GM12872 (cell line): ENCODE results near the gene WNT9A.

Experiments used
- CTCF ChIP-seq: IDR thresholded peaks from 3 replicates; pipeline ENCODE4 v1.5.1; 2011; ENCODE audit warnings: low read depth, mild to moderate bottlenecking, low read length, moderate library complexity; ENCODE audit not compliant: insufficient read depth

Gene WNT9A

DNA sequence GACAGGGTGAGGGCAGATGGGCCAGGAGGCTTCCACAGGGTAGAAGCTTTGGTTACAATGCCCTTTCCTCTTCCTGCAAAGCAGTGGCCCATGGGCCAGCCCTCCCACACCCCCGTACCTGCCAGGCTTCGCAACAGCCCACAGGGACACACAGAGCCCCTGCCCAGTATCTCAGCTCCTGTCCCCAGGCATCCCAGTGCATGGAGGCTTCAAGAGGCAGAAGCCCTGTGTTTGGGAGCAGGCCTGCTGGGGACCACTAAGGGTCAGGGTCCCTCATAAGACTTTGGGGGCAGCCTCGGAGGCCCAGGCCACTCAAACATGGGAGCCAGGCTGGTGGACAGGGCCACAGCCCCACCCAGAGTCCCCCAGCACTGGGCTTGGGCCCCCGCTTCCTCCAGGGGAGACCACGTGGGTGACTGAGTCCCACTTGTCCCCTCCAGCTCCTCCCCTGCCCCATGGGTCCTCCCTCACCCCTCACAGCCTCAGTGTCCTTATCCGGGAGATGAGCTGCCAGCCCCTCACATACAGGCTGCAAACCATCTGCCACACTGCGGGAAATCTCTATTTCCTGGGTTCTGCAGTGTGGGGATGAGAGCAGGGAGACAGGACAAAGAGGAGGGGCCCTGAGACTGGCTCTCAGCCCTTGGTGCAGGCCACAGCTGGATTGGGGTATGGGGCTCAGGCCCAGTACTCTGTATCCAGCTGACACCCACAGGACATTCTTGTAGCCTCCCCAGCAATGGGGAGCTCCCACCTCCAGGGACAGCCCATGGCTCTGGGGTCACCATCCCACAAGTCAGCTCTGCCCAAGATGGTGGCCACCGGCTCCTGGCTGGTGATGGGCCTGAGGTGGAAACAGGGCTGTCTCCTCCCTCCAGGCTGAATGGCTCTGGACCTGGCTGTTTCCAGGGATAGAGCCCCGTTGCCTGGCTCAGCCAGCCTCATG is 50.7 kb downstream of the WNT9A start:
- no peak for TF ChIP-seq CTCF

DNA sequence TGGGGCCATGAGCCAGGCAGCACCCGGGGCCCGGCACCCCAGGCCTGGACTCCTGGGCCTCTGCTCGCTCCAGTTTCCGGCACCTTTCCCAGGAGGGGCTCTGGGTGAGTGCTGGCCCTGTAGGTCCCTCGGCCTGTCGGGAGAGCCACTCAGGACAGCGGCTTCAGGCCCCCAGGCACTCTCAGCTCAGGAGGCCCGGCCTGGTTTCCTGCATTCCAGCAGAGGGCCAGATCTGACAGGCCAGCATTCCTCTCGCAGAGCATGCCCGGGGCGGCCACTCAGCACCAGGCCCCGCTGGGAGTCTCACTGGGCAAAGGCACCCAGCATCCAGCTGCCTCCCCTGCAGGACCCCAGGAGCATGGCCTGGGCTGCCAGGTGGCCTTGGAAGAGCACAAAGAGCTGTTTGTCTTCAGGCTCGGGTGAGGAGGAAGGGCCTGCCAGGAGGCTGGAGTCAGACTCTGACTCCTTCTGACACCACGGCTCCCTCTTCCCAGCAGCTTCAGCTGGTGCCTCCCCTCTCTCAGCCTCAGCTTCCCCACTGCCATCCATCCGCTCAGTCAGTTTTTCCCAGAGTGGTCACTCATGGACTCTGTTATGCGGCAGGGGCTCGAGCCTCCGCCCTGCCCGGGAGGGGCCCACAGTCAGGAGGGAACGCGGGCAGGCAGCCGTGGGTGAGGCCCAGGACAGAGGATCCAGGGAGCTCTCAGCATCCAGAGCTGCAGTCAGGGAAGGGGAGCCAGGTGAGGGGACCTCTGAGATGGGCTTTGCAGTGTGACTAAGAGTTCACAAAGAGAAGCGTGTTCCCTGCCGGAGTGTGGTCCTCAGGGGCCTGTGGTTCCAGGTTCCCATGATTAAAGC is 51.7 kb downstream of the WNT9A start:
- TF ChIP-seq CTCF: no peak

DNA sequence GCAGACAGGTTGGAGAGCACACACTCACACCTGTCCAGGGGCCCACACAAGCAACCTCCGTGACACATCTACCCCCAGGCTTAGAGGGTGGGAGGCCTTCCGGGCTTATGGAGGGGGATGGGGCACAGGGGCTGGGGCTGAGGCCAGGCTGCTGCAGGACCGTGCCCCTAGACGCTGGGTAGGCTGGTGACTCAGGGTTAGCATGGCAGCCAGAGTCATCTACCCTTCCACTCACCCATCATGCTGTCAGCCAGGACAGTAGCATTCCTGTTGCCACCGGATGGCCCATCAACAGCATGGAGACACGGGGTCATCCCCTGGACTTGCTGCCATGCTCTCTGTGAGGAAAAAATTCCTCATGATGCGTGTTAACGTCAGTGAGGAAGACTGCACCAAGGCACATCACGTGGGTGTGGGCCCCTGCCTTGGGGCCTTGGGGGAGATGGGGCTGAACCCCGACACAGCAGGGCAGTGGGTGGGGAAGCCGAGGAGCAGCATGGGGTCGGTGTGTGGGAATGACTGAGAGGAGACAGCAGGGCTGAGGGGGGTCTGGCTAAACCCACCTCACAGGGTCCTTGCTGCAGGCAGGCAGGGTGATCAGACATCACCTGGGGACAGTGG is 52.8 kb downstream of the WNT9A start:
- TF ChIP-seq CTCF: no peak

DNA sequence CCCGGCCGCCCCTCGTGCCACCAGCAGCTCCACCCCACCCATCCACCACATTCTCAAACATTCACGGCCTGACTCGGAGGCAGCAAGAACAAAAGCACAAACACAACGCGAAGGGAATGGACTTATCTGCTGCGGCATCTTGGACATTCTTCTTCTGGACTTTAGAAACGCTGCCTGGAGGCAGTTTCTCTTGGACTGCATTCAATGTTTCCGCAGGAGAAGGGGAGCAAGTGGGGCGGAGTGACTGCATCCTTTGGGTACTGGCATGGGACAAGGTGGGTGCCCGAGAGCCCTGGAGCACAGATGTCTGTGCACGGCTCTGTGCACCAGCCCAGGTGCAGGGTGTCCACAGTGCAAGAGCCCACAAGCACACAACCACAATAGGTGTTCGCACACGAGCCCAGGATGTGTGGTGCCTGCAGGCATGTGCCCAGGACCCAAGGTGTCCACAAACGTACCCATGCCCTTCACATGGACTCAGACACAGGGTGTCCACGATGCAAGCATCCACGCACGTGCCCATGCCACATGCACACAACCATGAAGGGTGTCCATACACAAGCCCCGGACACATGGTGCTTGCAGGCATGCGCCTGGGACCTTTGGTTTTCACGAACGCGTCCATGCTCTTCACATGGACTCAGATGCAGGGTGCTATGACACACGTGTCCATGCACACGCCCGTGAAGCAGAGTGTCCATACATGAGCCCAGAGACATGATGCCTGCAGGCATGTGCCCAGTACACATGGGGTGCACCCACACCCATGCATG is 53.6 kb downstream of the WNT9A start:
- TF ChIP-seq CTCF: no peak

DNA sequence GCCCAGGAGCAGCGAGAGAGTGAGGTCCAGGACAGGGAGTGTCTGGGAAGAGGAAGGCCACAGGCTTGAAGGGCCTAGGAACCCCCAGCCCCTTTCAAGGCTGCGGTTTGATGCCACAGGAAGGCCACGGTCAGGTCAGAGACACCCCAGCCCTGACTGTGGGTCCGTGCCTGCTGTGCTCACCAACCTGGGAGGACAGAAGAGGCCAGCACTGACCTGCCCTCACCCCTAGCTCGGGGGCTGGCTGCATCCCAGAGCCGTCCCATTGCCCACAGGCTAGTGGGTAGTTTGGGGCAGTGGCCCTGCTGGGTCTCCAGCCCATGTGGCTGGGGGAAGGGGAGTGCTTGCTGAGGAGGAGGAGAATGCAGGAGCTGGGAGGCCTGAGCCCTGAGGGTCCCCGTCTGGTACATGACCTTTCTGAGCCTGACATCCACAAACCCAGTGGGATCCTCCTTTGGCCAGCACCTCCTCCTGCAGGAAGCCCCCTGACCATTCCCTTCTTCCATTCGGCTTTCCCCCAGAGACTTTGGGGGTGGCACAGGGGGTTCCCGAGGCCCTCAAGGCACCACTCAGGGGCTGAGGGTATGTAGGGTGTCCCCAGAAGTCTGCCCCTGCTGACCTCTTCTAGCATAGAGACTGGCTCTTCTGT is 54.3 kb downstream of the WNT9A start:
- TF ChIP-seq CTCF: no peak

GRCh38 chr1:227892489-227893299 is 55.0 kb downstream of the WNT9A start:
- TF ChIP-seq CTCF: no peak
